Measurements from ENCODE around the gene TAPT1. TPM values are rescaled to one million over a fixed set of nuclear protein-coding genes. Genes with fewer than 3 reads are reported as not detected.

Gene TAPT1, protein sequence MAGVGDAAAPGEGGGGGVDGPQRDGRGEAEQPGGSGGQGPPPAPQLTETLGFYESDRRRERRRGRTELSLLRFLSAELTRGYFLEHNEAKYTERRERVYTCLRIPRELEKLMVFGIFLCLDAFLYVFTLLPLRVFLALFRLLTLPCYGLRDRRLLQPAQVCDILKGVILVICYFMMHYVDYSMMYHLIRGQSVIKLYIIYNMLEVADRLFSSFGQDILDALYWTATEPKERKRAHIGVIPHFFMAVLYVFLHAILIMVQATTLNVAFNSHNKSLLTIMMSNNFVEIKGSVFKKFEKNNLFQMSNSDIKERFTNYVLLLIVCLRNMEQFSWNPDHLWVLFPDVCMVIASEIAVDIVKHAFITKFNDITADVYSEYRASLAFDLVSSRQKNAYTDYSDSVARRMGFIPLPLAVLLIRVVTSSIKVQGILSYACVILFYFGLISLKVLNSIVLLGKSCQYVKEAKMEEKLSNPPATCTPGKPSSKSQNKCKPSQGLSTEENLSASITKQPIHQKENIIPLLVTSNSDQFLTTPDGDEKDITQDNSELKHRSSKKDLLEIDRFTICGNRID
- 15.8 and 16.5 TPM in 2 replicates for total RNA-seq

DNA sequence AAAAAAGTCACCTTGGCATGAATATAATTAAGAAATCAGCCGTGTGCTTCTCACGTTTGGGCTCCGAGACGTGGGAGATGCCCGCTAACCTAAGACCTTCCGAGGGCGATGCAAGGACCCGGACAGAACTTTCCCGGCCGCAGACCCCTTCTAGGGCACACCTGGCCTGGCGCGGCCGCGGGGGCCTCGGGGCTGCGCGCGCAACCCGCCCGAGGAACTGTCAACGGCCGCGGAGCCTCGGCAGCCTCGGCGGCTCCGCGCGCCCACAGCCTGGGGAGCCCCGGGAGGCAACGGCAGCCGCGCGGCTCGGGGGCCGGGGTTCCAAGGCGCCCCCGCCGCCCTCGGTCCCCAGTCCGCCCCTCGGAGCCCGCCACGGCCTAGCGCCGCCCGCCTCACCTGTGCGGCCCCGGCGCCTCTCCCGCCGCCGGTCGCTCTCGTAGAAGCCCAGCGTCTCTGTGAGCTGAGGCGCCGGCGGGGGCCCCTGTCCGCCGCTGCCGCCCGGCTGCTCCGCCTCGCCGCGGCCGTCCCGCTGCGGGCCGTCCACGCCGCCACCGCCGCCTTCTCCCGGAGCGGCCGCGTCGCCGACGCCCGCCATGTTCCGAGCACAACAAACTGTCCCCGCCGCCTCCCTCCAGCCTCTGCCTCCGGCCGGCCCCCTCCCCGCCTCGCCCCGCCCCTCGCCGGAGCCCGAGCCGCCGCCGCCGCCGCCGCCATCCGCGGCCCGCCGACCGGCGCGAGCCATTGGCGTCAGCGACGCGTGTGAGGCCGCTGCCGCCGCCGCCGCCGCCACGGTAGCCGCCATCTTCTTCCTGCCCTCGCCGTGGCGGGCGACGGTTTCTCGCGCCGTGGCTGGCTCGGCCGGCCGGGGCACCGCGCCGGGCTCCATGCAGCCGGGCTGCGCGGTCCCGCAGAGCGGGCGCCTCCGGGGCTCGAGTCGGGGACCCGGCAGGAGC, at the start of gene TAPT1:
Gene TAPT1 (minus strand): TSS at position 609 of the 953 bp plus-strand sequence. CDS start 14 bp downstream, at position 595.

Other genes with a start within 250 kb of the TAPT1 start
- under 0.01 and 0.09 TPM in 2 replicates for gene PROM1, start 142.4 kb downstream of the TAPT1 start, total RNA-seq